Mucosa of rectum (tissue), 2 donors: ENCODE results near the gene INPP5B.

Source experiments
- H3K27ac ChIP-seq, 2 donors: one replicate each; pipeline ENCODE4 v1.7.0; 2013; ENCODE audit warnings: inconsistent platforms in 2 of 2, low read depth in 2 of 2, low read length in 2 of 2
- H3K27me3 ChIP-seq, 2 donors: one replicate each; pipeline ENCODE4 v1.7.0; 2013; ENCODE audit warnings: low read length in 2 of 2; ENCODE audit not compliant: control insufficient read depth in 2 of 2, insufficient read depth in 2 of 2
- H3K36me3 ChIP-seq, 2 donors: one replicate each; pipeline ENCODE4 v1.7.0; 2013; ENCODE audit warnings: low read length in 2 of 2; ENCODE audit not compliant: control insufficient read depth in 2 of 2, insufficient read depth in 2 of 2
- H3K4me1 ChIP-seq, 2 donors: one replicate each; pipeline ENCODE4 v1.7.0; 2013; ENCODE audit warnings: low read length in 2 of 2, mild to moderate bottlenecking in 1 of 2; ENCODE audit not compliant: control insufficient read depth in 2 of 2, insufficient read depth in 2 of 2
- H3K4me3 ChIP-seq, 2 donors: one replicate each; pipeline ENCODE4 v1.7.0; 2013; ENCODE audit warnings: low read length in 2 of 2
- H3K9ac ChIP-seq, 2 donors: one replicate each; pipeline ENCODE4 v1.7.0; 2013; ENCODE audit warnings: low read length in 2 of 2, low read depth in 1 of 2, mild to moderate bottlenecking in 1 of 2
- H3K9me3 ChIP-seq, 2 donors: one replicate each; pipeline ENCODE4 v1.7.0; 2013; ENCODE audit warnings: low read length in 2 of 2; ENCODE audit not compliant: control insufficient read depth in 2 of 2
- donor health status: healthy.
- donor health status: Normal muscosa, but diverticular disease.

INPP5B gene

DNA sequence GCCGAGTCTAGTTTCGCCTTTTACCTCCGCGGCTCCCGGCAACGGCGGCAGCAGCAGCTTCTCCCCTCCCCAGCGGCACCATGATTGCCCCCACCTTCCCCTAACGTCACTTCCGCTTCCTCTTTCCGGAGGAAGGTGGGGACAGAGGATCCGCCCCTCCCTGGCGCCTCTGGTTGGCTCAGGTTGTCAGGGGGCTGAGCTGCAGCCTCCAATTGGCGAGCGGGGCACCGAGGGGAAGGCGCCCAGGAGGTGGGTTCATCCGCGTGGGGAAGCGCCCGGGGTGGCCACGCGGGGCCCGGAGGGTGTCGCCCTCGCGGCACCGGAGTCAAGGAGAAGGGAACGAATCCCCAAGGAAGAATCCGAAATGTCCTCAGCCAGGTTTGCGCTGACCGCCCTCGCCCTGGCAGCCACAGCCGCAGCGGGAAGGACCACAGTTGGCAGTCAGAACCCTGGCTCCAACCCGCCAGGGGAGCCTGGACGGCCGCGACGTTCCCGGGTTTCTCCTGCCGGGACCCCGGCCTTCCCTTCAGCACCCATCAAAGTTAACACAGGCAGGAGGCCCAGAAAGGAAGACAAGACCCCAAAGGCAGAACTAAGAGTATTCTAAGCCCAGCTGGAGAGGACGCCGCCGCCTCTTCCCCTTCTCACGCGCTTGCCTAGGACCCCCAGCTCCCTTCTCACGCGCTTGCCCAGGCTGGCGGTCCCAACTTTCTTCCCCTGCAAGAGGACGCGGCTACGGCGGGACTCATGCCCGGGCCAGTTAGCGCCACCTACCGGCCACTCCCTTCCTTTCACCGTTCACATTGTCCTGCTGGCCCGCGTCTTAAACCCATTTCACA, 87.1 kb downstream of the INPP5B start, which contains the start of gene MTF1:
MTF1 (minus strand) TSS at position 86 of the 839 bp plus-strand sequence. CDS start 1,934 bp downstream, outside the sequence.
- Histone ChIP-seq H3K27me3 (no peaks in the 10 kb centered on the region), H3K4me1 (peaks cover 8 to 25% of the 10 kb centered on the region in 2 donors), H3K27ac (peak within 1 kb of the TSS; percentile 91 to 92), H3K4me3 (peak within 1 kb of the TSS; percentile 98 to 100), H3K9me3 (no peaks in the 10 kb centered on the region), H3K36me3 (peaks cover 13 to 24% of the 10 kb centered on the region in 2 donors), H3K9ac (peak within 1 kb of the TSS; percentile 88 to 97)

GRCh38 chr1:37858931-37859506, 87.8 kb downstream of the INPP5B start:
- H3K27me3 ChIP-seq, result no peaks in the 10 kb centered on the region
- peak overlapping the region; percentile 88 to 97 for H3K9ac ChIP-seq
- H3K9me3 ChIP-seq, result no peaks in the 10 kb centered on the region
- H3K4me1 ChIP-seq, result peaks cover 8 to 25% of the 10 kb centered on the region in 2 donors
- peaks cover 13 to 25% of the 10 kb centered on the region in 2 donors for H3K36me3 ChIP-seq
- H3K4me3 ChIP-seq, result peak overlapping the region; percentile 98 to 100
- peak overlapping the region; percentile 91 to 92 for H3K27ac ChIP-seq

DNA sequence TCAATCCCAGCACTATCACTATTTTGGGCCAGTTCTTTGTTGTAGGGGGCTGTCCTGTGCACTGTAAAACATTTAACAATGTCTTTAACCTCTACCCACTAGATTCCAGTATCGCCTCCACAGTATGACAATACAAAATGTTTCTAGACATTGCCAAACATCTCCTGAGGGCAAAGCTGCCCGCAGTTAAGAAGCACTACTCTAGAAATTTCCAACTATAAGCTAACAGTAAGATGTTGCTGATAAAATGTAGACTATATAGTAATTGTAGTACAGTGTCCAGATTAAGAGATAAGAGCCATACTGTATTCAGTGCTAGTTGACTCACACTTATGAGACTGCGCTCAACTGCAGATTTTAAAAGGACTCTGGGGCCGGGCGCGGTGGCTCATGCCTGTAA, 92.4 kb downstream of the INPP5B start:
- no peak overlapping the region for H3K9ac ChIP-seq
- no peaks in the 10 kb centered on the region for H3K27me3 ChIP-seq
- H3K4me1 ChIP-seq, result peaks cover 7 to 21% of the 10 kb centered on the region in 2 donors
- peaks cover 15 to 20% of the 10 kb centered on the region in 2 donors for H3K36me3 ChIP-seq
- no peak overlapping the region for H3K27ac ChIP-seq
- no peaks in the 10 kb centered on the region for H3K9me3 ChIP-seq
- H3K4me3 ChIP-seq, result no peak overlapping the region

GRCh38 chr1:37853157-37853556, 93.7 kb downstream of the INPP5B start:
- Histone ChIP-seq H3K4me1 (peaks cover 2 to 12% of the 10 kb centered on the region in 2 donors), H3K9ac (no peak overlapping the region), H3K4me3 (no peak overlapping the region), H3K27ac (no peak overlapping the region), H3K27me3 (no peaks in the 10 kb centered on the region), H3K36me3 (peaks cover 15 to 21% of the 10 kb centered on the region in 2 donors), H3K9me3 (no peaks in the 10 kb centered on the region)

DNA sequence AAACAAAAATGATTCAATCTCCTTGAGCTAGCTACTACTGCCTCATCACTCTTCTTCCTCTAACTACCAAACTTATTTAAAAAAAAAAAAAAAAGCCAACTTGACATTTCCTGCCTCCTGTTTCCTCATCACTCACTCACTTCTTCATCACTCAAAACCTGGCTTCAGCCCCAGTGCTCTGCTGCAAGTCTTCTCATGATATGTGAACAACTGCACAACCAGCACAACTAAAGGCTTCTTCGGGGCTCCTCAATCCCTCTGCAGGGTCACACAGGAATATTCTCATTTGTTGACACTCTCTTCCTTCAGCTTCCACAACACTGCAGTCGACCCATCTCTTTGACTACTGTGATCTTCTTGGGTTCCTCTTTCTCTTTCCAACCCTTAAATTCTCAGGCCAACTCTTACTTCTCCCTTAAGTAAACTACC, 95.1 kb downstream of the INPP5B start:
- H3K36me3 ChIP-seq, result peaks cover 12 to 13% of the 10 kb centered on the region in 2 donors
- H3K4me3 ChIP-seq, result no peak overlapping the region
- H3K27me3 ChIP-seq, result no peaks in the 10 kb centered on the region
- no peak overlapping the region for H3K27ac ChIP-seq
- H3K9me3 ChIP-seq, result no peaks in the 10 kb centered on the region
- H3K4me1 ChIP-seq, result peaks cover 9 to 11% of the 10 kb centered on the region in 2 donors
- H3K9ac ChIP-seq, result no peak overlapping the region

- peaks cover 11 to 12% of the 10 kb centered on the region in 2 donors for H3K36me3 ChIP-seq
- H3K4me3 ChIP-seq, result peak overlapping the region in 1 of 2 donors; percentile 24
- peaks cover 9 to 15% of the 10 kb centered on the region in 2 donors for H3K4me1 ChIP-seq
- H3K9ac ChIP-seq, result no peak overlapping the region
- H3K27me3 ChIP-seq, result no peaks in the 10 kb centered on the region
- no peak overlapping the region for H3K27ac ChIP-seq
- no peaks in the 10 kb centered on the region for H3K9me3 ChIP-seq
Observed at GRCh38 chr1:37851262-37851661, 95.6 kb downstream of the INPP5B start.

- Histone ChIP-seq H3K27me3 (no peaks in the 10 kb centered on the region), H3K4me1 (peaks cover 9 to 17% of the 10 kb centered on the region in 2 donors), H3K36me3 (peaks cover 11 to 12% of the 10 kb centered on the region in 2 donors), H3K4me3 (no peak overlapping the region), H3K27ac (no peak overlapping the region), H3K9ac (no peak overlapping the region), H3K9me3 (no peaks in the 10 kb centered on the region)
Observed at GRCh38 chr1:37850352-37850955, 96.4 kb downstream of the INPP5B start.

DNA sequence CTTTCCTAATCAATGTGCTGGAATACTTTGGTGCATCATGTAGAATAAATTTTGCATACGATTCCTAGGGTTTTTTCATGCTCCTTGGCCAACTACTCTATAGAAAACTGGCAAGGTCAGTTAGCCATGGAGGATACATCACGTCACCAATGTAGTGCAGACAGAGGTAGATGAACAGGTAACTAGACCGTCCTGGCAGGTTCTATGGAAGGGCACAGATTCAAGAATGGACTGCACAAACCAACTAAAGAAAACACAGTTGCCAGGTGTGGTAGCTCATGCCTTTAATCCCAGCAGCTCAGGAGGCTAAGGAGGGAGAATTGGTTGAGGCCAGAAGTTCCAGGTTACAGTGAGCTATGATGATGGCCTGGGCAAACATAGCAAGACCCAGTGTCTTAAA, 97.4 kb downstream of the INPP5B start:
- Histone ChIP-seq H3K9ac (no peak overlapping the region), H3K4me3 (no peak overlapping the region), H3K4me1 (peaks cover 9 to 17% of the 10 kb centered on the region in 2 donors), H3K27ac (no peak overlapping the region), H3K36me3 (peaks cover 9 to 11% of the 10 kb centered on the region in 2 donors), H3K27me3 (no peaks in the 10 kb centered on the region), H3K9me3 (no peaks in the 10 kb centered on the region)

- peaks cover 7 to 17% of the 10 kb centered on the region in 2 donors for H3K4me1 ChIP-seq
- H3K36me3 ChIP-seq, result peaks cover 0 to 9% of the 10 kb centered on the region in 2 donors
- peak overlapping the region; percentile 50 to 70 for H3K27ac ChIP-seq
- H3K9ac ChIP-seq, result peak overlapping the region; percentile 10 to 47
- H3K9me3 ChIP-seq, result no peaks in the 10 kb centered on the region
- H3K27me3 ChIP-seq, result no peaks in the 10 kb centered on the region
- peak overlapping the region; percentile 38 to 55 for H3K4me3 ChIP-seq
Observed at GRCh38 chr1:37846647-37847339, 100.1 kb downstream of the INPP5B start.
